ENCODE results near the gene CPE. TPM values are rescaled to one million over a fixed set of nuclear protein-coding genes. Genes with fewer than 3 reads are reported as not detected.

Gene CPE
- total RNA-seq, 1 donor from 2014 or later = not detected

DNA sequence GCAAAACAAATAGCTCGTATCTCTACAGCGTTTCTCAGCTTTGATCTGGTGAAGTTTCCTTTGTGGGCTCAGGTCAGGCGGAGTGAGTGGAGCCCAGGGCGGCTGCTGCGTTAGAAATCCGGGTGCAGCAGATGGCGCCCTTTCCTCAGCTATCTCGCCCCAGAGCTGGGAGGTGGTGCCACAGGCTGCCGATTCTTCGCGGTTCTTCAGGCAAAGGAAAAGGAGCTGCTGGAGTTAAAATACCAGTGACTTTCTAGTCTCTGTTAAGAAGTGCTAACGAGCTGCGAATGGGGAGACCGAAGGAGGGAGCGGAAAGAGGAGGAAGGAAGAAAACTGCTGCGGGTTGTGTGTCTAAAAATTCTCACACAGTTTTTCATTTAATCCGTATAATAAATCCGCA is 114.6 kb downstream of the CPE start:
- CTCF ChIA-PET = interaction anchor here (1.3 to 2.4 kb wide), 4 partner anchors 10 to 598 kb away, joined by 5 to 17 read pairs (median 6); no protein-coding TSS in a partner anchor
- intact Hi-C loops (cut with micrococcal nuclease) = loop anchor here (1.0 to 5.0 kb wide), 2 partner anchors 599 to 759 kb away; no protein-coding TSS in a partner anchor
- Mint-ChIP-seq H3K9me3 (no peaks in the 10 kb centered on the region), H3K36me3 (ENCODE audit: low read depth) (no peaks in the 10 kb centered on the region), H3K27me3 (peaks cover 20% of the 10 kb centered on the region), H3K4me1 (peaks cover 6% of the 10 kb centered on the region), H3K4me3 (no peak overlapping the region), H3K27ac (no peak overlapping the region)
- DNase-seq (peak; percentile 29), ATAC-seq (ENCODE audit: low read depth) (no peak)
- TF ChIP-seq CTCF (IDR thresholded peaks at IDR 0.05) = no peak
- POLR2A ChIA-PET = no interaction called here

GRCh38 chr4:165502916-165503907 is 124.4 kb downstream of the CPE start:
- no peak overlapping the region for H3K27ac Mint-ChIP-seq
- TF ChIP-seq CTCF (IDR thresholded peaks at IDR 0.05) = no peak
- ATAC-seq (ENCODE audit: low read depth) (peak; percentile 21), DNase-seq (no peak)
- H3K4me1 Mint-ChIP-seq = no peaks in the 10 kb centered on the region
- no peak overlapping the region for H3K4me3 Mint-ChIP-seq
- no peaks in the 10 kb centered on the region for H3K36me3 Mint-ChIP-seq (ENCODE audit: low read depth)
- H3K27me3 Mint-ChIP-seq = no peaks in the 10 kb centered on the region
- no peaks in the 10 kb centered on the region for H3K9me3 Mint-ChIP-seq
- intact Hi-C loops (cut with micrococcal nuclease) = no loop called here
- POLR2A ChIA-PET = no interaction called here
- CTCF ChIA-PET = interaction anchor here (1.9 kb wide), 1 partner anchor 10 kb away, joined by 7 read pairs; no protein-coding TSS in a partner anchor

DNA sequence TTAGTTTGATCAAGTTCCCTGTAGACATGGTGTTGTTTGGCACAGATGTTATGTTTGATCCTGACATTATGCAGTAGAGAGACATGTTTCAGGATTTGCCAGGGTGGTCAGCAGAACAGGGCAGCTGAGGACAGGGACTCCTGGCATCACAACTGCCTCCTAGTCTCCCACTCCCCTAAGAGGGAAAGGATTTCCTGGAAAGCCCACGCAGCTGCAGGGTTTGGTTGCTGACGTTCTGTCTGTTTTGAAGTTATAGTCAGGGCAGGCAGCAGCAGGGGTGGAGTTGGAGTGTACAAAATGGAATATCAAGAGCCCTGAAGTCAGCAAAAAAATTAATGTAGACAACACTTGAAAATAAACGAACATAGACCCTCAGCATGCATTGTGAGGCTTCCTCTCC is 125.4 kb downstream of the CPE start:
- CTCF ChIA-PET = interaction anchor here (1.9 kb wide), 1 partner anchor 11 kb away, joined by 7 read pairs; no protein-coding TSS in a partner anchor
- TF ChIP-seq CTCF (IDR thresholded peaks at IDR 0.05) = no peak
- no peak for ATAC-seq (ENCODE audit: low read depth)

DNA sequence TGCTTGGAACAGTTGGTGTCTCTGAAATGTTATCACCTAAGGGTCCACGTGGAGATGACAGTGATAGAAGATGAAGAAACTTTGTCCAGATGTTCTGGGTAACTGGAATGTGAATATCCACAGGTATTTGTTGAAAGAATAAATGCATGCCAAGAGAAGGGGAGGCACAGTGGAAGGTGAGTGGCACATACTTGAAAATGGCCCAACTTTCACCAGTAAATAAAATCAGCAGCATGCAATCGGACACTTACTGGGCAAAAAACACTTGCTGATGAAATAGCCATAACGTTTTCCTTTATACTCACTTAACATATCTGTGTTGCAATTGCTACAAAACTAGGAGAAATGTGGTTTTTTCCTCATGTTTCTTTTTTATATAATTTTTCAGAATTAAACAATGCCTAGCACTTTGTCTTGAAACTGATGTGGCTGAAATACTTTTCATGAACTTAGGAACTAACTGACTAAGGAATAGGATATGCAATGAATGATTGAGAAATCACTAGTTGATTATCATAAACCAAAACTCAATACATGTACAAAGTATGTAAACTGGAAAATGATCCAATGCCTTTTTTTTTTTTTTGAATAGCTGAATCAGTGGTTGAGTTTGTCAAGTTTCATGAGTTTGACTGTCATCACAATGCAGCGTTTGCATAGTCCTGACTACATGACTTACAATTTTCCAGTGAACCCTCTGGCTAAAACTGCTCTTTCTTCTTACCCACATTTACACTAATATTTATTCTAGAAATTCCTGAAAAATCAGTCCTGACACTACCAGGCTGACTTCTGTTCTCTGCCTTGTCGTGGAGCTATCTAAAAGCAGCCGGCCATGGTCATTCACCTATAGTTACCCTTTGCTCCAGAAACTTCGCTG is 127.4 kb downstream of the CPE start:
- no peak for TF ChIP-seq CTCF (IDR thresholded peaks at IDR 0.05)
- CTCF ChIA-PET = no interaction called here
- Mint-ChIP-seq H3K4me3 (no peak overlapping the region), H3K9me3 (no peaks in the 10 kb centered on the region), H3K4me1 (no peaks in the 10 kb centered on the region), H3K27me3 (no peaks in the 10 kb centered on the region), H3K36me3 (ENCODE audit: low read depth) (no peaks in the 10 kb centered on the region), H3K27ac (no peak overlapping the region)
- ATAC-seq (ENCODE audit: low read depth) = no peak
- POLR2A ChIA-PET = no interaction called here
- intact Hi-C loops (cut with micrococcal nuclease) = no loop called here
- DNase-seq = no peak

More for the DNA sequence above, 125.4 kb downstream of the CPE start:
- Mint-ChIP-seq H3K27me3 (no peaks in the 10 kb centered on the region), H3K9me3 (no peaks in the 10 kb centered on the region), H3K4me3 (no peak overlapping the region), H3K27ac (no peak overlapping the region), H3K4me1 (no peaks in the 10 kb centered on the region), H3K36me3 (ENCODE audit: low read depth) (no peaks in the 10 kb centered on the region)
- DNase-seq = no peak
- POLR2A ChIA-PET = no interaction called here
- intact Hi-C loops (cut with micrococcal nuclease) = no loop called here
